ENCODE results near the gene ZPR1. TPM values are rescaled to one million over a fixed set of nuclear protein-coding genes. Genes with fewer than 3 reads are reported as not detected.

Gene ZPR1
- total and polyA plus RNA-seq, 2 of the 4 experiments (the other 2 are of a cell fraction): 40.8 to 52.0 TPM

DNA sequence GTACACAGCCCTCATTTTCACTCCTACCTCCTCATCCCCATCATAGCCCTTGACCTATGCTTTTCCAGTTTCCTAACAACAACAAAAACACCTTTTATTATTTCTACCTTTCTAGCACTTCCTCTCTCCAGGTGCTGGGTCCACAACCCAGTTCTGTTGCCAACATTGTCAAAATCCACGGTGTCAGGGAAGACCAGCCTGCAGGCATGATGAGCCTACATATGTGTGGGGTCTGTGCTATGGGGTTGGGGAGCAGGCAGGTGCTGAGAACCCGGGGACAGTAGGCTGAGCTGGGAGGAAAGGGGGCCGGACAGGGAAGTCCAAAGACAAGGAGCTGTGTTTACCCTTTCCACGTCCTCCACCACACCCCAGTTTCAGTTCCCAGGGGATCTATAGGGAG is 711 bp upstream of the ZPR1 start:
- H3K36me3 ChIP-seq (ENCODE audit: control insufficient read depth, insufficient read depth, low read length): peaks cover 22% of the 10 kb centered on the region
- no peak for TF ChIP-seq MAZ (IDR thresholded peaks at IDR 0.05; ENCODE audit: borderline replicate concordance, low read depth, low read length)
- DNase-seq: no peak
- peak overlapping the region; percentile 99 for H3K14ac ChIP-seq (replicated peaks; ENCODE audit: low read depth, low read length)
- H3K23ac ChIP-seq (ENCODE audit: low read depth, low read length): peak overlapping the region; percentile 93; the same call in 1 of the 2 replicates
- H2BK5ac ChIP-seq (ENCODE audit: low read depth, low read length, poor library complexity, severe bottlenecking): no peak overlapping the region
- peak overlapping the region; percentile 67 for H3K4me3 ChIP-seq (ENCODE audit: insufficient read depth, low read depth, low read length)
- no peak for ATAC-seq (ENCODE audit: low read depth)
- peak overlapping the region; percentile 93 for H4K5ac ChIP-seq (ENCODE audit: low read depth, low read length)
- no TSS peak for BruUV-seq (replicated peaks)
- H3K4me1 ChIP-seq (ENCODE audit: control insufficient read depth, insufficient read depth, low read length): peaks cover 6% of the 10 kb centered on the region
- H3K79me1 ChIP-seq (ENCODE audit: low read depth in 1 of 2, low read length in 2 of 2): peaks cover 39 to 47% of the 10 kb centered on the region in 2 experiments
- POLR2A ChIA-PET (ENCODE audit: unreplicated experiment): no interaction called here
- peak overlapping the region; percentile 51 for H2AK5ac ChIP-seq (ENCODE audit: low read depth, low read length)
- peak overlapping the region; percentile 86; the same call in 1 of the 2 replicates for H3K18ac ChIP-seq (ENCODE audit: low read depth, low read length)
- H2AK9ac ChIP-seq (replicated peaks; ENCODE audit: low read depth, low read length, poor library complexity): peak overlapping the region; percentile 84
- peak overlapping the region; percentile 88 for H2BK120ac ChIP-seq (ENCODE audit: low read depth, low read length)
- no peak overlapping the region; the same call in 1 of the 2 replicates for H3K27ac ChIP-seq (ENCODE audit: insufficient read depth, low read length)
- peak overlapping the region; percentile 87; the same call in 1 of the 2 replicates for H3K56ac ChIP-seq (ENCODE audit: extremely low read depth, insufficient read depth, low read length)
- 0 out of 2 replicates have a peak, but pooled peaks cover 4% of the 10 kb centered on the region for H4K20me1 ChIP-seq (ENCODE audit: insufficient read depth, low read length)
- no peaks in the 10 kb centered on the region for H3K27me3 ChIP-seq (ENCODE audit: control insufficient read depth, insufficient read depth, low read length)
- no peaks in the 10 kb centered on the region for H3K9me3 ChIP-seq (ENCODE audit: control insufficient read depth, insufficient read depth, low read length)
- H4K91ac ChIP-seq (ENCODE audit: insufficient read depth, low read depth, low read length): peak overlapping the region; percentile 75
- 0 out of 3 replicates have a peak overlapping the region, but pooled peaks have one; percentile 30 for H2BK15ac ChIP-seq (ENCODE audit: low read depth, low read length)
- peak overlapping the region; percentile 92 for H3K9ac ChIP-seq (ENCODE audit: low read depth, low read length)
- in situ Hi-C loops (cut with MboI; ENCODE audit: low sequenced_read_pairs) (loop anchor here (5.0 kb wide), 1 partner anchor 444 kb away; the partner anchor contains the start of genes PCSK7 and RNF214), intact Hi-C loops (cut with micrococcal nuclease) (loop anchor here (1.0 kb wide), 1 partner anchor 48 kb away; no protein-coding TSS in a partner anchor), dilution Hi-C loops (cut with HindIII; ENCODE audit: low sequenced_read_pairs, unreplicated experiment) (no loop called here)
- H3K4ac ChIP-seq (ENCODE audit: low read depth, low read length): peak overlapping the region; percentile 92
- WGBS, 2 experiments (ENCODE audit: extremely low coverage in 2 of 2, insufficient read length in 1 of 2): no CpG with 5 or more reads among the region's 4 CpGs
- H2AFZ ChIP-seq (replicated peaks; ENCODE audit: low read length, poor library complexity): peak overlapping the region; percentile 95
- peak overlapping the region; percentile 96 to 98 for H4K8ac ChIP-seq (ENCODE audit: low read depth in 2 of 2, low read length in 2 of 2)
- H3K4me2 ChIP-seq (ENCODE audit: low read depth, low read length): peak overlapping the region; percentile 83
- CTCF ChIA-PET: no interaction called here
- H3K9me1 ChIP-seq (ENCODE audit: insufficient read depth, low read length): peaks cover 24% of the 10 kb centered on the region
- H2BK20ac ChIP-seq (ENCODE audit: low read depth, low read length): no peak overlapping the region; the same call in 1 of the 2 replicates
